OCI-LY3 (cell line): Measurements from ENCODE around the gene QSOX2.

Source experiments
- H2AFZ ChIP-seq: fragments of 200-600, 300-600 bp; shearing (Covaris generic); 2 replicates; pipeline ENCODE4 v1.6.0; 2014; ENCODE audit warnings: antibody characterized with exemption, low read depth, low read length
- H3K27ac ChIP-seq: fragments of 200-600, 300-600 bp; sonication (generic); 2 replicates; pipeline ENCODE4 v1.5.1; 2014; ENCODE audit warnings: mild to moderate bottlenecking, low read length, moderate library complexity, mixed read lengths
- H3K27me3 ChIP-seq: fragments of 200-600, 300-600 bp; sonication (generic); 2 replicates; pipeline ENCODE4 v1.6.1; 2014; ENCODE audit warnings: low read depth, low read length, mixed read lengths
- H3K36me3 ChIP-seq: fragments of 200-600, 300-600 bp; sonication (generic); replicated peaks from 2 replicates; pipeline ENCODE3; 2014; ENCODE audit warnings: low read depth, low read length, mixed read lengths
- H3K4me1 ChIP-seq: fragments of 300-600, 200-600 bp; sonication (generic); 2 replicates; pipeline ENCODE4 v1.6.1; 2014; ENCODE audit warnings: low read length, mixed read lengths
- H3K4me2 ChIP-seq: fragments of 200-600, 300-600 bp; sonication (generic); 2 replicates; pipeline ENCODE4 v1.6.1; 2014; ENCODE audit warnings: low read length, mixed read lengths
- H3K4me3 ChIP-seq: fragments of 300-600, 200-600 bp; sonication (generic); 2 replicates; pipeline ENCODE4 v1.5.1; 2014; ENCODE audit warnings: antibody characterized with exemption, mild to moderate bottlenecking, low read length, moderate library complexity
- H3K79me2 ChIP-seq: fragments of 300-600, 200-600 bp; shearing (Covaris generic); 2 replicates; pipeline ENCODE4 v1.6.1; 2014; ENCODE audit warnings: mild to moderate bottlenecking, low read length, mixed read lengths
- H3K9ac ChIP-seq: fragments of 300-600, 200-600 bp; shearing (Covaris generic); 2 replicates; pipeline ENCODE4 v1.6.0; 2014; ENCODE audit warnings: mild to moderate bottlenecking, low read length, moderate library complexity
- H3K9me3 ChIP-seq: fragments of 200-600, 300-600 bp; shearing (Covaris generic); 2 replicates; pipeline ENCODE4 v1.6.1; 2014; ENCODE audit warnings: low read length, mixed read lengths; ENCODE audit not compliant: insufficient read depth
- H4K20me1 ChIP-seq: fragments of 200-600, 300-600 bp; sonication (generic); 2 replicates; pipeline ENCODE4 v1.6.1; 2016; ENCODE audit warnings: low read length, mixed read lengths; ENCODE audit not compliant: insufficient read depth
- CTCF ChIP-seq: fragments of 200-600, 300-600 bp; sonication (generic); IDR thresholded peaks from 2 replicates; pipeline ENCODE4 v1.5.1; 2014; ENCODE audit warnings: antibody characterized with exemption, low read length, low read depth
- EZH2phosphoT487 ChIP-seq: fragments of 200-600 bp; shearing (Covaris generic); IDR thresholded peaks from 2 replicates; pipeline ENCODE4 v1.6.1; 2018; ENCODE audit warnings: antibody characterized with exemption, mixed run types, low read depth

QSOX2 gene

DNA sequence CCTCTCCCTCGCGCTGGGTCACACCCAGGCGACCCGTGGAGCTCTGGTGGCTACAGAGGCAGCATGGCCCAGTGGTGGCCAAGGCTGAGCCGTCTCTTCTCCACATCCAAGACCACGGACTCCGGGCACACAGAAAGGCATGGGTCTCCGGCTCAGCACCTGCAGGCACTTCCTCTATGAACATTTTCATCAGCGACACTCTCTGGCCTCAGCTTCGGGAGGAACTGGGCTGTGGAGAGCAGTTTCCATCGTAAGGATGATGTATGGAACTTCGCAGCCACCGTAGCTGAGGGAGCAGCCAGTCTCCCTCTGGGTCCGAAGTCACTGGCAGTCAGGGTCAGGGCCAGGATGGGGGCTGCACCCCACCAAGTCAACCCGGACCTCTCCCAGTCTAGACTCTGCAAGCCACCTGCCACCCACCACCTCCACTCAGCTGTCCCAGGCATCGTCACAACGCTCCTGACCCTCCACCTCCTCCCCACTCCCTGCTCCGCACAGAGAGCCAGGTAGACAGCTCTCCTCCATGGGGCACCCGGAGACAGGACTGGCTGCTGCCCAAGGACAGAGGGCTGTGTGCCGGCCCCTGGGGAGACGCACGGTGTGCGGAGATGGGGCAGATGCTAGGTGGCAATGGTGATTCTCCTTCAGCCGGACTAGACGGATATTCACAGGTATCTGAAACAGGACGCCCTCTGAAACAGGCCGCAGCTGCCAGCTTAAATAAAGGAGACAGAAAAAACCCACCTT, 9.7 kb downstream of the QSOX2 start:
- Histone ChIP-seq H3K36me3 (peaks cover 3% of the 10 kb centered on the region), H3K9me3 (no peaks in the 10 kb centered on the region), H3K4me3 (no peak overlapping the region), H3K4me1 (peaks cover 18% of the 10 kb centered on the region), H3K9ac (no peak overlapping the region), H3K4me2 (no peak overlapping the region), H2AFZ (no peak overlapping the region), H3K79me2 (peaks cover 86% of the 10 kb centered on the region), H3K27ac (no peak overlapping the region), H4K20me1 (peaks cover 63% of the 10 kb centered on the region), H3K27me3 (no peaks in the 10 kb centered on the region)
- TF ChIP-seq EZH2phosphoT487 (no peak), CTCF (no peak)

DNA sequence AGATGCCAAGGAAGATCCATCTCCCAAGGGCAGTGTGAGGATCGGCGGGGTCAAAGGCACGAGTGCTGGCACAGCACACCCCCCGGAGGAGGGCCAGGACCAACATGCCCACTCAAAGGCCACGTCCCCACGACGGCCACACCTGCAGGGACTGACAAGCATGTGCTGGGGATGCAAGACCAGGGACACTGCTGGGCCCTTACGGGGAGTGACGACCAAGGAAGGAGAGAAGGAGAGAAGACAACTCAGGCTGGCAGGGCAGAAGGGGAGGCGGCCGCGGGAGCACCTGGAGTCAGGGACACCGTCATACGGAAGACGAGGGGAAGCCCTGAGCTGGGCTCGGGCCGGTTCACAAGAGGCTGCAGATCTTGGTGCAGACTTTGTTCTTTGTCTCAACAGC, 10.4 kb downstream of the QSOX2 start:
- no peak overlapping the region for H3K4me2 ChIP-seq
- no peak overlapping the region for H2AFZ ChIP-seq
- H3K9me3 ChIP-seq = no peaks in the 10 kb centered on the region
- H3K36me3 ChIP-seq = peaks cover 3% of the 10 kb centered on the region
- H3K27me3 ChIP-seq = no peaks in the 10 kb centered on the region
- TF ChIP-seq CTCF = no peak
- TF ChIP-seq EZH2phosphoT487 = no peak
- H3K79me2 ChIP-seq = peaks cover 86% of the 10 kb centered on the region
- no peak overlapping the region for H3K27ac ChIP-seq
- H3K9ac ChIP-seq = no peak overlapping the region
- H4K20me1 ChIP-seq = peaks cover 62% of the 10 kb centered on the region
- H3K4me3 ChIP-seq = no peak overlapping the region
- peaks cover 11% of the 10 kb centered on the region for H3K4me1 ChIP-seq

DNA sequence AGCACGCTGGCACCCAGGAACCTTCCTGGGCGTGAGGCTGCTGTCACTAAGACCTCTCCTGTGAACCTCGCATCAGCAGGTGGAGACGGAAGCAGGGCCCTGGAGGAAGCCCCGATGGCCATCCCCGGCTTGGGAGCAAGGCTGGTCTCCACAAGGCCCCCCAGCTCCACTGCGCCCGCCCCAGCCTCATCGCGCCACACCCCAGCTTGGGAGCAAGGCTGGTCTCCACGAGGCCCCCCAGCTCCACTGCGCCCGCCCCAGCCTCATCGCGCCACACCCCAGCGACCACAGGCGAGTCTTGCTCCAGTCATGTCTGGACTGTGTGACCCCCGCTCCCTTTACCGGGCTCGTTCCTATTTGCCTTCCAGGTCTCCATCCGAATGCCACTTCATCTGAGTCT, 11.0 kb downstream of the QSOX2 start:
- no peak for TF ChIP-seq EZH2phosphoT487
- TF ChIP-seq CTCF = no peak

GRCh38 chr9:136233868-136234267, 11.7 kb downstream of the QSOX2 start:
- H3K9ac ChIP-seq = no peak overlapping the region

More for the DNA sequence above, 11.0 kb downstream of the QSOX2 start:
- Histone ChIP-seq H3K4me2 (no peak overlapping the region), H3K27ac (no peak overlapping the region), H3K79me2 (peaks cover 82% of the 10 kb centered on the region), H3K4me3 (no peak overlapping the region), H3K36me3 (peaks cover 3% of the 10 kb centered on the region), H3K9me3 (no peaks in the 10 kb centered on the region), H3K27me3 (no peaks in the 10 kb centered on the region), H4K20me1 (peaks cover 57% of the 10 kb centered on the region), H2AFZ (no peak overlapping the region), H3K9ac (no peak overlapping the region), H3K4me1 (peaks cover 5% of the 10 kb centered on the region)

More at GRCh38 chr9:136233868-136234267, 11.7 kb downstream of the QSOX2 start:
- no peak overlapping the region for H3K4me3 ChIP-seq
- H3K4me2 ChIP-seq = no peak overlapping the region
- peaks cover 82% of the 10 kb centered on the region for H3K79me2 ChIP-seq
- H4K20me1 ChIP-seq = peaks cover 49% of the 10 kb centered on the region
- peaks cover 3% of the 10 kb centered on the region for H3K36me3 ChIP-seq
- no peaks in the 10 kb centered on the region for H3K27me3 ChIP-seq
- H3K4me1 ChIP-seq = no peaks in the 10 kb centered on the region
- H3K9me3 ChIP-seq = no peaks in the 10 kb centered on the region
- no peak overlapping the region for H3K27ac ChIP-seq
- H2AFZ ChIP-seq = no peak overlapping the region
- TF ChIP-seq CTCF = no peak
- TF ChIP-seq EZH2phosphoT487 = no peak
